Uterus (tissue), 2 donors: ENCODE measurements around the gene PRRC2A.

Source experiments
- CTCF ChIP-seq, 4 experiments: fragments of 200-600 bp in 2 of 4; fragments of 450-650 bp in 2 of 4; sonication (generic) in 2 of 4; IDR thresholded peaks; one replicate each; pipeline ENCODE4 v1.5.1; 2016 to 2019; ENCODE audit warnings: antibody characterized with exemption in 4 of 4, mild to moderate bottlenecking in 2 of 4, moderate library complexity in 1 of 4
- POLR2A ChIP-seq, 2 donors: fragments of 450-650 bp; IDR thresholded peaks; one replicate each; pipeline ENCODE4 v1.6.1; 2016; ENCODE audit warnings: antibody characterized with exemption in 2 of 2, mild to moderate bottlenecking in 1 of 2, moderate library complexity in 1 of 2

GRCh38 chr6:31639449-31639861, 18.9 kb downstream of the PRRC2A start:
- TF ChIP-seq POLR2A (IDR thresholded peaks at IDR 0.05): no peak
- TF ChIP-seq CTCF (IDR thresholded peaks at IDR 0.05): no peak
